Measurements from ENCODE around the gene WDR81. TPM values are rescaled to one million over a fixed set of nuclear protein-coding genes. Genes with fewer than 3 reads are reported as not detected.
"Not testable (repeated sequence)": the region's sequence is repeated elsewhere in the genome, so short reads cannot be mapped to it uniquely, and the experiment has no call there.

Gene WDR81
- total RNA-seq, 4 donors from 2014 or later: 12.5 to 33.8 (median 21.1) TPM

GRCh38 chr17:1690544-1691221 lies 33.8 kb upstream of the WDR81 start:
- Histone ChIP-seq H3K4me1 (peaks cover 0 to 9% (median 0%) of the 10 kb centered on the region in 3 donors), H3K27ac (no peak overlapping the region), H3K27me3 (no peaks in the 10 kb centered on the region), H3K9me3 (no peaks in the 10 kb centered on the region), H3K4me3 (no peak overlapping the region), H3K36me3 (no peaks in the 10 kb centered on the region)
- 68 to 86% methylated on average over 6 to 7 of the region's 8 CpGs for WGBS, 2 donors
- intact Hi-C loops (cut with DNase I): no loop called here
- TF ChIP-seq POLR2A (IDR thresholded peaks at IDR 0.05): no peak
- TF ChIP-seq CTCF (IDR thresholded peaks at IDR 0.05): no peak
- no peak for DNase-seq

DNA sequence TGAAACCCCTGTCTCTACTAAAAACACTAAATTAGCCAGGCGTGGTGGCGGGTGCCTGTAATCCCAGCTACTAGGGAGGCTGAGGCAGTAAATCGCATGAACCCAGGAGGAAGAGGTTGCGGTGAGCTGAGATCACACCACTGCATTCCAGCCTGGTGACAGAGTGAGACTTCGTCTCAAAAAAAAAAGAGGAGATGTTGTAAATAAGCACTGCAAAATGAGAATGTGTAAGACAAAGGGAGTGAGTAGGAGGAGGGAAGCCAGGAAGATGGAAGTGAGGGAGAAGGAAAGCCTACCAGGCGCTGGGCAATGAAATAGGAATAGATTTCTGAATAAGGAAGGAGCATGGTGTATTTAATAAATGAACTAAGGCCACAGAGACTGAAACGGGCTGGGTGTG lies 31.2 kb upstream of the WDR81 start:
- Histone ChIP-seq H3K4me1 (no peaks in the 10 kb centered on the region), H3K4me3 (no peak overlapping the region), H3K27ac (no peak overlapping the region), H3K36me3 (no peaks in the 10 kb centered on the region), H3K9me3 (no peaks in the 10 kb centered on the region), H3K27me3 (no peaks in the 10 kb centered on the region)
- no peak for TF ChIP-seq POLR2A (IDR thresholded peaks at IDR 0.05)
- no peak for TF ChIP-seq CTCF (IDR thresholded peaks at IDR 0.05)
- 83 to 92% methylated on average over 7 of the region's 7 CpGs for WGBS, 2 donors
- DNase-seq: no peak
- intact Hi-C loops (cut with DNase I): no loop called here

DNA sequence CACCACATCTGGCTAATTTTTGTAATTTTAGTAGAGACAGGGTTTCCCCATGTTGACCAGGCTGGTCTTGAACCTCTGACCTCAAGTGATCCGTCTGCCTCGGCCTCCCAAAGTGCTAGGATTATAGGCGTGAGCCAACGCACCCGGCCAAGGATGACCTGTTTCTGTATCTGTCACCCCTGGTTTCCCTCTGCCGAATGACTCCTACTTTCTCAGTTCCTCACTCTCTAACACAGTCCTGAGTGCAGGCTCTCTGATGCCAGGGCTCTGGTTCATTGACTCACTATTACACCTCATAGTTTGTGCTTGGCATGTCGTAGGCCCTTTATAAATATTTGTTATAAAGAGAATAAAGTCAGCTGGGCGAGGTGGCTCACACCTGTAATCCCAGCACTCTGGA lies 29.1 kb upstream of the WDR81 start:
- H3K27me3 ChIP-seq: no peaks in the 10 kb centered on the region
- H3K4me1 ChIP-seq: no peaks in the 10 kb centered on the region
- TF ChIP-seq POLR2A (IDR thresholded peaks at IDR 0.05): no peak
- TF ChIP-seq CTCF (IDR thresholded peaks at IDR 0.05): no peak
- DNase-seq: no peak
- H3K36me3 ChIP-seq: no peaks in the 10 kb centered on the region
- H3K4me3 ChIP-seq: no peak overlapping the region
- H3K9me3 ChIP-seq: no peaks in the 10 kb centered on the region
- intact Hi-C loops (cut with DNase I): no loop called here
- no peak overlapping the region for H3K27ac ChIP-seq
- WGBS, 2 donors: 86 to 90% methylated on average over 5 to 8 of the region's 8 CpGs

DNA sequence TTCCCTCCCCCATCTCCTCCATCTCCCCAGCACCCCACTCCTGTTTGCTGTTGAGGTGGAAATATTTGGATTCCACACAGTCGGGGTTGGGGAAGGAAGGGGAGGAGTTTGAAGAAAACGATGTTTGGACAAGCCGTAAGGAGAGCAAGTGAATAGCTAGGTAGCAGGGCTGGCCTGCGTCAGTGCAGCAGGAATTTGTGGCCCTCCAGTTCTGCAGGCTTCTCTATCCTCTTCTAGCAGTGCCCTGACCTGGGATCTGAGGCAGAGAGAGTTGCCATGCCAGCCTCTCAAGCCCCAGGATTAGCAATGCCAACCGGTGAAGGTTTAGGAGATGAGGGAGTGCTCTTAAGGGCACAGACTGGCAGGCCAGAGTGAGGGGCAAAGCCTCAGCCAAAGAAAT lies 26.8 kb upstream of the WDR81 start:
- Histone ChIP-seq H3K27me3 (no peaks in the 10 kb centered on the region), H3K4me1 (no peaks in the 10 kb centered on the region), H3K27ac (no peak overlapping the region), H3K9me3 (no peaks in the 10 kb centered on the region), H3K4me3 (no peak overlapping the region), H3K36me3 (no peaks in the 10 kb centered on the region)
- 42% methylated on average over 5 of the region's 5 CpGs for WGBS, 2 donors
- no peak for DNase-seq
- no peak for TF ChIP-seq POLR2A (IDR thresholded peaks at IDR 0.05)
- no peak for TF ChIP-seq CTCF (IDR thresholded peaks at IDR 0.05)
- intact Hi-C loops (cut with DNase I): no loop called here

- H3K27ac ChIP-seq; intact Hi-C loops (cut with DNase I); H3K4me3 ChIP-seq; H3K36me3 ChIP-seq; H3K27me3 ChIP-seq; H3K9me3 ChIP-seq; H3K4me1 ChIP-seq; DNase-seq: not testable (repeated sequence)
- 74 to 75% methylated on average over 3 of the region's 5 CpGs for WGBS, 2 donors
These were observed 24.6 kb upstream of the WDR81 start for GRCh38 chr17:1699891-1700290.

DNA sequence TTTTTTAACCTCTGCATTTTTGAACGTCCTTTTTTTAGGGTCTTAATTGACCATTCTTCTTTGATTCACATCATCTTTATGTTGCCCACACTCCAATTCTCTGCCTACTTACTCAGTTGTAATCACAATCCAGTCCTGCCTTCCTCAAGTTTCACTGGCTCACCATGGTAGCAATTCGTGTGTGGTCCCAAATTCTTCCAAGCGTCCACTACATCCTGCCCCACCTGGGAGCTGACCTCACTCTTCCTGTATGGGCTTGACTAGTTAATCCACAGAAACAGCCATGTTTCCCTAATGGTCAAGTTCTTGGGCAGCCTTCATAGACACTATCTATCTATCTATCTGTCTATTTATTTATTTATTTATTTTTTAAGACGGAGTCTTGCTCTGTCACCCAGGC lies 21.4 kb upstream of the WDR81 start:
- no peak for DNase-seq
- Histone ChIP-seq H3K4me3 (no peak overlapping the region), H3K4me1 (no peaks in the 10 kb centered on the region), H3K36me3 (peaks cover 0 to 10% (median 0%) of the 10 kb centered on the region in 3 donors), H3K9me3 (no peaks in the 10 kb centered on the region), H3K27ac (no peak overlapping the region), H3K27me3 (no peaks in the 10 kb centered on the region)
- WGBS, 2 donors: 54 to 65% methylated on average over 4 of the region's 4 CpGs
- intact Hi-C loops (cut with DNase I): no loop called here
- TF ChIP-seq POLR2A (IDR thresholded peaks at IDR 0.05) (no peak), CTCF (IDR thresholded peaks at IDR 0.05) (no peak)

All from esophagus squamous epithelium (tissue), 5 donors.